Measurements from ENCODE around the gene APOB. TPM values are rescaled to one million over a fixed set of nuclear protein-coding genes. Genes with fewer than 3 reads are reported as not detected.

APOB gene
- total RNA-seq, 3 donors from 2014 or later, result 0.82 to 1.1 (median 0.95) TPM

DNA sequence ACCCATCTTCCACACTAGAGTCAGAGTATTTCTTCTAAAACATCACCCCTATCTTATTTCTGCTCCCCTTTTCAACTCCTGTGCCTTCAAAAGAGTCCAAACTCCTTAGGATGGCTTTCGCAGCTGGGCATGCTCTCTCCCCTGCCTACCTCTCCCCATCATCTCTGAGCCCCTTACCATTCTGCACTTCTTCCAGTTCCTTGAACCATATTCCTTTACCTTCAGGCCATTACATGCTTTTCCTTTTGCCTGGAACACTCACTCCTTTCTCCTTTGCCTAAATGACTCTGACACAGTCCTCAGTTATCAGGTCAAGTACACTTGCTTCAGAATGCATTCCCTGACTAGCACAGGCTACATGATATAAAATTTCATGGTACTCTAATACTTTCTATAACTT, 22.4 kb downstream of the APOB start:
- no peak for DNase-seq
- Mint-ChIP-seq H3K4me1 (ENCODE audit: low read depth) (no peaks in the 10 kb centered on the region), H3K9me3 (no peaks in the 10 kb centered on the region), H3K27me3 (ENCODE audit: low read depth) (peaks cover 5% of the 10 kb centered on the region), H3K36me3 (ENCODE audit: insufficient read depth) (no peaks in the 10 kb centered on the region), H3K4me3 (no peak overlapping the region)
- no peak for ATAC-seq

DNA sequence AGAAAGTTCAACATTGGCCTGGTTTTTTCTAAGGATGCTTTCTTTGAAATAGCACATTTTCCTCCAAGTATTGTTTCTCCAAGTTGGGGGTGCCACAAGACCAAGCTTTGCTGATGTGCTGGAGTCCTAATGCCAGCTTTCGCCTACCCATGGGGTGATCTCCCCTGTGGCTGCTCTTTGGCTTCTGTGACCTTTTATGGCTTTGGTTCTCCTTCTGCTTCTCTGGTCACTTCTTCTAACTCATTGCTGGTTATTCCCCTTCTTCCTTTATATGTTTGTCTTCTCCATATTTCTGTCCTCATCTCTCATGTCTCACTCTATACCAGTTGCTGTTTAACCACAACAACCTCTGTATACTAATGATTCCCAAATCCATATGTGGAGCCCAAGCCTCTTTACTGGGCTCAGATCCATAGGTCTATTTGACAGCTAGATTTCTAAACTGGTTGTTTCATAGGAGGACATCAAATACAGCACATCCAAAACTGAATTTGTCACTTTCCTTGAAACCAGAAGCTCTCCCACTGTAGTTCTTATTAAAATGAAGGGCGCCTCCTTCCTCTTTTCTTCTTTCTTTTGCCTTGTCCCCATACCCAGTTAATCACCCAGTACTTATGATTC, 23.1 kb downstream of the APOB start:
- H3K9me3 Mint-ChIP-seq, result no peaks in the 10 kb centered on the region
- ATAC-seq (no peak), DNase-seq (no peak)
- no peaks in the 10 kb centered on the region for H3K4me1 Mint-ChIP-seq (ENCODE audit: low read depth)
- no peak overlapping the region for H3K4me3 Mint-ChIP-seq
- H3K27me3 Mint-ChIP-seq (ENCODE audit: low read depth), result peaks cover 6% of the 10 kb centered on the region
- no peaks in the 10 kb centered on the region for H3K36me3 Mint-ChIP-seq (ENCODE audit: insufficient read depth)

DNA sequence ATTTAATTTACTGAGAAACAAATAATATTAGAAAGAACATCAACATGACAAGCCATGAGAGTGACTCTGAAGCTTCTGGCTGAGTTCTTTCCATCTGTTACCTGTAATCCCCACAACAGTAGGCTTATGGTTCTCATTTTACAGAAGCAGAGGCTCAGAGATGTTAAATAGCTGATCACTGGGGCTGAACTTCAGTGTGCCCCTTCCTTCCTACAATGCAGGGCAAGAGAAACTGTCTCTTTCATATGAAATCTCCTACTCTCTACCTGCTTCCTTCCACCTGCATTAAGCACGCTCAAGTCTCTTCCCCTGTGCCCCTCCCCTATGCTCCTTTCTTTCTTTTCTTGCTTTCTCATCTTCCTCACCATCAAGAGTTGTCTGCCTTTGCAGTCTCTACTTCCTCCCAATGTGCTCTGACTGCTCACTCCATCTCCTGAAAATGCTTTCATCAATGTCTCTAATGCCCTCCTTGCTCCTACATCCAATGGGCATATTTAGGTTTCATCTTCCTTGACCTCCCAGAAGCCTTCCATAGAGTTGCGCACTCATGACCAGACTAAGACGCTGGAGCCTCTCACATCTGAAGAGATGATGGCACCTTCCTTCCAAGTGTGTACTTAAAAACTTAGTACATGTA, 23.7 kb downstream of the APOB start:
- no peaks in the 10 kb centered on the region for H3K36me3 Mint-ChIP-seq (ENCODE audit: insufficient read depth)
- H3K4me3 Mint-ChIP-seq, result no peak overlapping the region
- no peak for ATAC-seq
- H3K4me1 Mint-ChIP-seq (ENCODE audit: low read depth), result no peaks in the 10 kb centered on the region
- peaks cover 6% of the 10 kb centered on the region for H3K27me3 Mint-ChIP-seq (ENCODE audit: low read depth)
- DNase-seq, result no peak
- H3K9me3 Mint-ChIP-seq, result no peaks in the 10 kb centered on the region

DNA sequence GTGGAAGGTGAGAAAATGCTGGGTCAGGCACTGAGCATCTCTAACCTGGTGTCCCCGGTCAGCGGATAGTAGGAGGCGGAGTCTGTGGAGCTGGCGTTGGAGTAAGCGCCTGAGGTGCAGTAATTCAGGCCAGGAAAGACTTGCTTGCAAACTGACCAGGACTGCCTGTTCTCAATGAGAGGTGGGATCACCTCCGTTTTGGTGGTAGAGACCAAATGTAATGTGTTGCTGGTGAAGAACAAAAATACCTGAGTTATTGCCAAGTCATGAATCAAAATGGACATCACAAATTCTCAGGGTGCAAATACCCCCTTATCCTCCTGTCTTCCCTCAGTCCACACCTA, 24.2 kb downstream of the APOB start:
- H3K36me3 Mint-ChIP-seq (ENCODE audit: insufficient read depth), result no peaks in the 10 kb centered on the region
- no peak for DNase-seq
- no peak overlapping the region for H3K4me3 Mint-ChIP-seq
- ATAC-seq, result no peak
- no peaks in the 10 kb centered on the region for H3K9me3 Mint-ChIP-seq
- H3K4me1 Mint-ChIP-seq (ENCODE audit: low read depth), result no peaks in the 10 kb centered on the region
- peaks cover 8% of the 10 kb centered on the region for H3K27me3 Mint-ChIP-seq (ENCODE audit: low read depth)

DNA sequence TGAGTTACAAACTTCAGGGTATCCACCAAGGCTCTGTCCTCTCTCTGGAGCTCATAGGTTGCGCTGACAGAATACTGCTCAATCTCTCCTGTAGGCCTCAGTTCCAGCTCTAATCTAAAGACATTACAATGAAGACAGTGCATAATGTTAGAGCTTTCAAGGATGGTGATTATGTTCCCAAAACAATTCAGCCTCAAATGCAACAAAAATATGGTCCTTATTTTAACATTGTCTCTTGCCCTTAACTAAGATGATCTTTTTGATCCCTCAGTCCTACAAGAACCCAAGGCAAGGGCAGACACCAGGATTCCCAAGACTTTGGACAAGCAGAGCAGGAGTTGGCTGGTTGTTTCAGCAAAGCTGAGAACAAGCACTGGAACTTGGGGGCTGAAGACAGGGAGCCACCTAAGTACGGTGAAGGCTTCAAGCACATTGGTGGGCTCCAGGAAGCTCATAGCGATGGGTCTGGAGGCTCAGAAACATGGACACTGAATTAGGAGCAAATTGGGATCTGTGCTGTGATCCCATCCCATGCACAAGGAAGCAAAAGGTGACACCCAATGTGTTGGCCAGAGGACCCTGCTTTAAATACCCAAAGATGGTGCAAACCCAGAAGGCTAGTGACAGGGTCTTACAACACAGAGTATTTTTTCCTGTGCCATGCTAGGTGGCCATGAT, 24.7 kb downstream of the APOB start:
- H3K4me3 Mint-ChIP-seq, result no peak overlapping the region
- no peaks in the 10 kb centered on the region for H3K9me3 Mint-ChIP-seq
- DNase-seq (no peak), ATAC-seq (no peak)
- H3K4me1 Mint-ChIP-seq (ENCODE audit: low read depth), result no peaks in the 10 kb centered on the region
- H3K27me3 Mint-ChIP-seq (ENCODE audit: low read depth), result peaks cover 8% of the 10 kb centered on the region
- no peaks in the 10 kb centered on the region for H3K36me3 Mint-ChIP-seq (ENCODE audit: insufficient read depth)

DNA sequence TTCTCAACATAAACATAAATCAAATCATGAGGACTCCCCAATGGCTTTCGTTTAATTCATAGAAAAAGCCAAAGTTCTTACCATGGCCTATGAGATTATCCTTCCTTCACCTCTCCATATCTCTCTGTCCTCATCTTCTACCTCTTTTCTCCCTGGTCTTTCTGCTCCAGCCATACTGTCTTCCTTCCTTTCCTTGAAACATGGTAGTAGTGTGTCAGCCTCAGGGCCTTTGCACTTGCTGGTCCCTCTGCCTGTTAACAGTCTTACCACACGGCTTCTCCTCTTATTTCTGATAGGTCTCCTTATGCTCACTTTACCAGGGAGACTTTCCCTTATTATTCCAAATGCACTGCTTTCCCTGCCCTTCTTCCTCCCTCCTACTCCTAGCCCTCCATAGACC, 25.6 kb downstream of the APOB start:
- no peaks in the 10 kb centered on the region for H3K4me1 Mint-ChIP-seq (ENCODE audit: low read depth)
- no peak for ATAC-seq
- H3K27me3 Mint-ChIP-seq (ENCODE audit: low read depth), result peaks cover 8% of the 10 kb centered on the region
- no peaks in the 10 kb centered on the region for H3K9me3 Mint-ChIP-seq
- H3K4me3 Mint-ChIP-seq, result no peak overlapping the region
- no peak for DNase-seq
- no peaks in the 10 kb centered on the region for H3K36me3 Mint-ChIP-seq (ENCODE audit: insufficient read depth)

DNA sequence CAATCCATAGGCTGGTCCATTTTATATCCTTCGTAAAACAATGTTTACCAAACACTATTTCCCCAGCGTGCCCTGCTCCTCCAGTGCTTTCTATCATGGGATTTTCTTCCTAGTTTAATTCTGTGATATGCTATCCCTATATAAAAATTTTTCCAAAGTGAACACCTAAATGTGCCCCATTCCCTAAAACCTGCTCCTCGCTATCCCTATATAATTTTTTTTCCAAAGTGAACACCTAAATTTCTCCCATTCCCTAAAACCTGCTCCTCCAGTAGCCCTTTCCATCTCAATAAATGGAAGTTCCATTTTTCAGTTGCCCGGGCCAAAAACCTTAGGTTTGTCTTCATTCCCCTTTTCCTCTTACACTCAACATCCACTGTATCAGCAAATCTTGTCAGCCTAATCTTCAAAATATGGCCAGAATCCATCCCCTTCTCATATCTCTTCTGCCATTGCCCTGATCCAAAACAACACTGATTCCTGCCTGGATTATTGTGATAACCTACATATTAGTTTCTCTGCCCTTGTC, 26.1 kb downstream of the APOB start:
- Mint-ChIP-seq H3K4me1 (ENCODE audit: low read depth) (no peaks in the 10 kb centered on the region), H3K27me3 (ENCODE audit: low read depth) (peaks cover 6% of the 10 kb centered on the region), H3K4me3 (no peak overlapping the region), H3K36me3 (ENCODE audit: insufficient read depth) (no peaks in the 10 kb centered on the region), H3K9me3 (no peaks in the 10 kb centered on the region)
- ATAC-seq (no peak), DNase-seq (no peak)

DNA sequence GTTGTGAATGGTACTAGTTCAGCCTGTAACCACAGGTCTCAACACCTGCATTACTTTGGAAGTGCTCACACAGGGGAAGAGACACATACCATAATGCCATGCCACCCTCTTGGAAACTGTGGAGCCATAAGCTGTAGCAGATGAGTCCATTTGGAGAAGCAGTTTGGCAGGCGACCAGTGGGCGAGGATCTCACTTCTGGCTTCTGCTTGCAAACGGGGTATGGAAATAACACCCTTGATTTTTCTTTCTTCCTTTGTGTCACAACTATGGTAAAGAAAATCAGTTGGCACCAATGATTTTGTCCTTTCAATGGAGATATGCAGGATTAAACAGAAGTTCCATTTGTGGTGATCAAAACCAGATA, 28.6 kb downstream of the APOB start:
- Mint-ChIP-seq H3K36me3 (ENCODE audit: insufficient read depth) (no peaks in the 10 kb centered on the region), H3K4me3 (no peak overlapping the region), H3K27me3 (ENCODE audit: low read depth) (peaks cover 7% of the 10 kb centered on the region), H3K4me1 (ENCODE audit: low read depth) (no peaks in the 10 kb centered on the region), H3K9me3 (no peaks in the 10 kb centered on the region)
- no peak for DNase-seq
- no peak for ATAC-seq

DNA sequence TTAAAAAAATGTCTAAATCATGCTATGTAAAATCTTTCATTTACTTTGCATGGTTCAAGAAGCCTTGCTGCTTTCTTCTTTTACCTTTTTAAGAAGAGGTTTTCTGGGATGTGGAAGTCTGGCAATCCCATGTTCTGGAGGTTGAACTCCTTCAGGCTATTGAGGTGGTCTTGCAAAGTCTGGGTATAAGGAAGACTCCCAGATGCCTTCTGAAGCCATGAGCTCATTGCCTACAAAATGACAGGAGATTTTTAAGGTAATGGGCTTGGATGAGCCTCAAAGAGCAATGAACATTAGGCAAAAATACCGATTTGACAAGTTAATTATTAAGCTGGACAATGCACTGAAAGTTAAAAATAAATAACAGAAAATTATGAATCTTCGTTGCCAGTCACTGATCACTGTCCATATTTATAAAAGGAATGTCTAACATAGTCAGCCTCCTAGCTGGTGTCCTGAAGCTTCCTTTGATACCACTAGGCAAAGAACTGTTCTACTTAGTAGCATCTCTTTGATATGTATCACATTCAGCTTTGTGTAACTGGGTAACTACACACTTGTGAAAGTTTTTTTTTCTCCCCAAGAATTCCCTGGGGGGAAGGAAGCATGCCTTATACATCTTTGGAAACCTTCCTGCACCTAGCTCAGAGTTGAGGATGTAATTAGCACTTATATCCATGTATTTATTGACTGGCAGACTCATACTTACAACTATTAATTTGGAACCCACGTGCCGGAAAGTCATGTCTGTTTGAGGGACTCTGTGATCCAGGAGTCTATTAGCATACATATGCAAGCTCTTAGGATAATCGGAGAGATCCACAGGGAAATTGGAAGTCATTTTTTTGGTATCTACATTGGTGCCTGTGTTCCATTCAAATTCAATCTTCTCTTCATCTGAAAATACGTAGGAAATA, 29.3 kb downstream of the APOB start:
- Mint-ChIP-seq H3K36me3 (ENCODE audit: insufficient read depth) (no peaks in the 10 kb centered on the region), H3K4me1 (ENCODE audit: low read depth) (no peaks in the 10 kb centered on the region), H3K9me3 (no peaks in the 10 kb centered on the region), H3K4me3 (no peak overlapping the region), H3K27me3 (ENCODE audit: low read depth) (peaks cover 7% of the 10 kb centered on the region)
- no peak for ATAC-seq
- DNase-seq, result no peak

DNA sequence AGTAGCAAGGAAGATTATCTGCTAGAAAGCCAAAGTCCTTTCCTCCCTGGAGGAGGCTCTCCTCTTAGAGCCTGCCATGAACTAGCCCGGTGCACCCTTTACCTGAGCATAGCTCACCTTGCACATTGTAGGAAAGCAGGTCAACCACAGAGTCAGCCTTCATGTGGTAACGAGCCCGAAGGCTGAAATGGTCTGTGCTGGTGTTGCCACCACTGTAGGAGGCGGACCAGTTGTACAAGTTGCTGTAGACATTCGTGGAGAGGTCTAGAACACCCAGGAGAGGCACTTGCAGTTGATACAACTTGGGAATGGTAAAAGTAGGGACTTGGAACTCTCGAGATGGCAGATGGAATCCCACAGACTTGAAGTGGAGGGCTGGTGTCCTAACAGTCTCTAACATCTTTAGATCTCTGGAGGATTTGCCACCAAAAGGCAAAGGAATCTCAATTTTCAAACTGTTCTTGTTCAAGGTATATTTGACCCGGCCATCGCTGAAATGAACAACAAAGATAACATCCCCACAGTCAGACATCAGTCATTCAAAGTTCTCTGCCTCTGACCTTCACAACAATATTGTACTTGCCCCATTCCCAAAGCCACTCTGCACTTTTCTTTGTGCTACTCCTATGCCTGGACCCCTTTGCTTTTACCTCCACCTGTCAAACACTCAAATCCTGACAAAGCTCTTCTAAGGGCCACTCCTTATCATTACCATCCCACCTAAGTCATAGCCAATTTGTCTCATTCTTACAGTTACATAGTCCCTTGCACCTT, 30.6 kb downstream of the APOB start:
- H3K27me3 Mint-ChIP-seq (ENCODE audit: low read depth), result peaks cover 9% of the 10 kb centered on the region
- no peak for ATAC-seq
- no peaks in the 10 kb centered on the region for H3K4me1 Mint-ChIP-seq (ENCODE audit: low read depth)
- no peaks in the 10 kb centered on the region for H3K36me3 Mint-ChIP-seq (ENCODE audit: insufficient read depth)
- H3K9me3 Mint-ChIP-seq, result no peaks in the 10 kb centered on the region
- DNase-seq, result no peak
- no peak overlapping the region for H3K4me3 Mint-ChIP-seq

DNA sequence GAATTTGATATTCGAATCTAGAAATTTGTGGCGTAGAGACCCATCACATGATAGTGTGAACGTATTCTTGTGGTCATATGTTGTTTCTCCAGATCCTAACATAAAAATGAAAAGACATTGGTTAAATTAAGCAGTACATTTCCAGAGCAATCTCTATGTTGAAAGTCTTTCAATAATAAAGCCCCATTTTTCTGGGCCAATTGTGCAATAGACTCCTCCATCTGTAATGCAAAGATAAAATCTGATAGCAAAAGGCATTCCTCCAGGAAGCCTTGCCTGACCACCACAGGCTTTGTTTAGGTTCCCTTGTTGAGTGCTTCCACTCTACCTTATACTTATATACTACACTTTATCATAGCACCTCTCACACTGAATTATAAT, 31.3 kb downstream of the APOB start:
- Mint-ChIP-seq H3K4me3 (no peak overlapping the region), H3K36me3 (ENCODE audit: insufficient read depth) (no peaks in the 10 kb centered on the region), H3K27me3 (ENCODE audit: low read depth) (peaks cover 8% of the 10 kb centered on the region), H3K9me3 (no peaks in the 10 kb centered on the region), H3K4me1 (ENCODE audit: low read depth) (no peaks in the 10 kb centered on the region)
- ATAC-seq, result no peak
- no peak for DNase-seq

DNA sequence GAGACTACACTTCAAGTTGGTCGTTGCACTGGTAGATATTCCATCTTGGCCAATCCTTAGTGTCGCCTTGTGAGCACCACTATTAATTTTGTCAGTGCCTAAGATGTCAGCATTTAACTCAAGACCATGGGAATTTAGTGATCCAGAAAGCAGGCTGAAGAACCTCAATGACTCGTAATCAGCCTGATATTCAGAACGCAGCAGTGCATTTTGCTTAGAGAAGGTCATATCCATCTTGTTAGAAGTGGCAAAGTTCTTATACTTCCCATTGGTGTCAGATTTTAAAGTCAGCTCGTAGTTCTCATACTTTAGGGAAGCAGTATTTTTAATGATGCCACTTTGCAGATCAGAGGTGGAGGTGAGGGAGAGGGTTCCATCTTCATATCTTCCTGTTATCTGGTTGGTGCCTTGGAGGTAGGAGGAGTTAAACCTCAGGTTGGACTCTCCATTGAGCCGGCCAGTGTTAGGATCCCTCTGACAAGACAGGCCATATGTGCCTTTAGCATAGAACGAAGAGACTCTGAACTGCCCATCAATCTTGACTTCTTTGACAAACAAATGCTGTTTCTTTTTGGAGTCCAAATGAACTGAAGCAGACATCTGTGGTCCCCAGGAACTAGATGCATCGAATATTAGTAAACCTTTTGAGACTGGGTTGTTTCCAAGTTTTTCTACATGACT, 31.9 kb downstream of the APOB start:
- Mint-ChIP-seq H3K9me3 (no peaks in the 10 kb centered on the region), H3K4me3 (no peak overlapping the region), H3K36me3 (ENCODE audit: insufficient read depth) (no peaks in the 10 kb centered on the region), H3K4me1 (ENCODE audit: low read depth) (no peaks in the 10 kb centered on the region), H3K27me3 (ENCODE audit: low read depth) (peaks cover 8% of the 10 kb centered on the region)
- ATAC-seq, result no peak
- no peak for DNase-seq

DNA sequence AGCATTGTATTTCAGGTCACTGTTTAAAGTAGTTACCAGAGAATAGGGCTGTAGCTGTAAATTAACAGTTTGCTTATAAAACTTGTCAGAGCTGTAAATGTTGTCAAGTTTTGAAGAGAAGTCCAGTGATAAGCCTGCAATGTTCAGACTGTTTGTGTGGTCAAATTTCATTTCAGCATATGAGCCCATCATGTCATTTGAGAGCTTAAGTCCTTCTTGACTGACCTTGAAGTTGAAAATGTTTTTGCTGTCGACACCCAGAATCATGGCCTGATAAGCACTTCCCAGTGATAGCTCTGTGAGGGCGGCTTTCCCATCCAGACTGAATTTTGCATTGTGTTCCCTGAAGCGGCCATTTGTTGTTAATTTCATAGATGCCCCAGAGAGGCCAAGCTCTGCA, 32.4 kb downstream of the APOB start:
- no peak overlapping the region for H3K4me3 Mint-ChIP-seq
- no peak for DNase-seq
- H3K9me3 Mint-ChIP-seq, result no peaks in the 10 kb centered on the region
- peaks cover 8% of the 10 kb centered on the region for H3K27me3 Mint-ChIP-seq (ENCODE audit: low read depth)
- no peak for ATAC-seq
- H3K4me1 Mint-ChIP-seq (ENCODE audit: low read depth), result no peaks in the 10 kb centered on the region
- H3K36me3 Mint-ChIP-seq (ENCODE audit: insufficient read depth), result no peaks in the 10 kb centered on the region

Data from activated T-cell treated with anti-CD3 and anti-CD28 coated beads, Interleukin-2, amount 50 U/mL, for 4 hours (primary cell).